HCT116 (cell line): Measurements from ENCODE around the gene GGCT. TPM values are rescaled to one million over a fixed set of nuclear protein-coding genes. Genes with fewer than 3 reads are reported as not detected.

ENCODE experiments used
- ATAC-seq: fragments of 200-7000 bp; cut with Tn5 transposase; 2 replicates; pipeline ENCODE4 v1.9.1; 2020; ENCODE audit warnings: mild to moderate bottlenecking, moderate library complexity
- BruUV-seq: library from RNA; stranded (reverse); fragments of 400-500 nt; replicated peaks from 2 replicates; lab custom pipeline; 2021; lab: Mats Ljungman, UMichigan
- CTCF ChIA-PET: fragments of 300-600 bp; sonication (Branson Sonifier 250); formaldehyde crosslinking; loops from one replicate; lab custom pipeline; 2021; ENCODE audit warnings: antibody characterized with exemption; lab: Charles Lee
- POLR2A ChIA-PET: fragments of 300-600, 350-600 bp; sonication (Branson Sonifier 250); formaldehyde crosslinking; loops from one replicate; lab custom pipeline; 2021; ENCODE audit warnings: antibody characterized with exemption; lab: Charles Lee
- RAD21 ChIA-PET, 2 experiments: fragments of 300-600 bp; sonication (Branson Sonifier 250); formaldehyde crosslinking; loops; one replicate each; lab custom pipeline; 2023; ENCODE audit warnings: low total read pairs in 2 of 2; ENCODE audit not compliant: uncharacterized antibody in 2 of 2, unreplicated experiment in 2 of 2, low non-redundant PET in 1 of 2; lab: Charles Lee
- DNase-seq: peaks from one replicate; pipeline ENCODE4 v3.0.0-alpha.2; 2010; ENCODE audit warnings: low read depth, low spot score
- H2AFZ ChIP-seq: fragments of 200-600 bp; shearing (Covaris generic), sonication (generic); 2 replicates; pipeline ENCODE4 v1.6.1; 2017; ENCODE audit warnings: low read depth, mixed run types, mixed read lengths, antibody characterized with exemption, low read length; ENCODE audit not compliant: poor library complexity, severe bottlenecking
- H3K27ac ChIP-seq: 2 replicates; pipeline ENCODE4 v1.5.1; 2012; ENCODE audit warnings: low read depth, low read length
- H3K27me3 ChIP-seq: fragments of 200-600 bp; sonication (generic); 2 replicates; pipeline ENCODE4 v1.6.1; 2016; ENCODE audit warnings: mixed run types, low read length, mixed read lengths; ENCODE audit not compliant: insufficient read depth
- H3K36me3 ChIP-seq, 2 experiments: fragments of 200-500 bp in 1 of 2; fragments of 200-600 bp in 1 of 2; sonication (Bioruptor generic) in 1 of 2; sonication (generic) in 1 of 2; 2 replicates each; pipeline versions ENCODE4 v1.5.1 to v1.6.1; 2014 to 2016; ENCODE audit warnings: low read length in 2 of 2, inconsistent platforms in 1 of 2, mixed read lengths in 1 of 2, mixed run types in 1 of 2; ENCODE audit not compliant: insufficient read depth in 2 of 2, control insufficient read depth in 1 of 2
- H3K4me1 ChIP-seq, 2 experiments: fragments of 200-600 bp in 1 of 2; sonication (generic) in 1 of 2; 2 replicates each; pipeline versions ENCODE4 v1.5.1 to v1.6.1; 2012 to 2017; ENCODE audit warnings: low read length in 2 of 2, inconsistent platforms in 1 of 2, mild to moderate bottlenecking in 1 of 2, mixed read lengths in 1 of 2, mixed run types in 1 of 2, moderate library complexity in 1 of 2; ENCODE audit not compliant: insufficient read depth in 2 of 2, control insufficient read depth in 1 of 2
- H3K4me2 ChIP-seq: fragments of 200-600 bp; sonication (generic); 2 replicates; pipeline ENCODE4 v1.6.1; 2017; ENCODE audit warnings: mixed run types, low read length, mixed read lengths
- H3K4me3 ChIP-seq, 2 experiments: fragments of 200-600 bp in 1 of 2; sonication (generic) in 1 of 2; replicated peaks in 1 of 2; 2 replicates each; pipeline ENCODE4 v1.5.1; 2011 to 2016; ENCODE audit warnings: low read length in 2 of 2, control low read depth in 1 of 2, low read depth in 1 of 2, mild to moderate bottlenecking in 1 of 2, mixed read lengths in 1 of 2, mixed run types in 1 of 2
- H3K79me2 ChIP-seq: fragments of 200-600 bp; sonication (generic); 2 replicates; pipeline ENCODE4 v1.6.1; 2017; ENCODE audit warnings: mild to moderate bottlenecking, mixed run types, low read length, moderate library complexity, mixed read lengths; ENCODE audit not compliant: insufficient read depth
- H3K9ac ChIP-seq: fragments of 200-600 bp; sonication (generic); 2 replicates; pipeline ENCODE4 v1.6.1; 2016; ENCODE audit warnings: low read length, mixed read lengths
- H3K9me2 ChIP-seq: fragments of 200-600 bp; sonication (generic), shearing (Covaris generic); 2 replicates; pipeline ENCODE4 v1.6.1; 2017; ENCODE audit warnings: mixed run types, mild to moderate bottlenecking, moderate library complexity; ENCODE audit not compliant: insufficient read depth
- H3K9me3 ChIP-seq, 2 experiments: fragments of 200-500 bp in 1 of 2; fragments of 200-600 bp in 1 of 2; sonication (Bioruptor generic) in 1 of 2; sonication (generic) in 1 of 2; 2 replicates each; pipeline ENCODE4 v1.6.1; 2014 to 2017; ENCODE audit warnings: low read length in 2 of 2, mixed read lengths in 2 of 2, inconsistent platforms in 1 of 2, low read depth in 1 of 2, mild to moderate bottlenecking in 1 of 2, mixed run types in 1 of 2, moderate library complexity in 1 of 2; ENCODE audit not compliant: control insufficient read depth in 1 of 2, insufficient read depth in 1 of 2
- H4K20me1 ChIP-seq: fragments of 200-600 bp; sonication (generic), shearing (Covaris generic); 2 replicates; pipeline ENCODE4 v1.6.1; 2017; ENCODE audit warnings: mixed run types, mild to moderate bottlenecking, moderate library complexity; ENCODE audit not compliant: insufficient read depth
- CEBPB ChIP-seq: IDR thresholded peaks from 2 replicates; pipeline ENCODE4 v1.6.1; 2012; ENCODE audit warnings: low read depth
- EGR1 ChIP-seq: IDR thresholded peaks from 2 replicates; pipeline ENCODE4 v1.6.1; 2012; ENCODE audit warnings: low read depth
- ELF1 ChIP-seq: IDR thresholded peaks from 2 replicates; pipeline ENCODE4 v1.6.1; 2012; ENCODE audit warnings: low read depth, borderline replicate concordance
- EZH2phosphoT487 ChIP-seq: fragments of 200-600 bp; IDR thresholded peaks from 2 replicates; pipeline ENCODE4 v1.6.1; 2018; ENCODE audit warnings: antibody characterized with exemption, borderline replicate concordance
- FOSL1 ChIP-seq: IDR thresholded peaks from 2 replicates; pipeline ENCODE4 v1.6.1; 2012; ENCODE audit warnings: low read depth
- JUND ChIP-seq: IDR thresholded peaks from 2 replicates; pipeline ENCODE4 v1.6.1; 2012
- POLR2A ChIP-seq: IDR thresholded peaks from 2 replicates; pipeline ENCODE4 v1.7.0; 2011; ENCODE audit warnings: borderline replicate concordance; ENCODE audit not compliant: insufficient read depth, insufficient read length; ENCODE audit errors: extremely low read depth
- POLR2AphosphoS5 ChIP-seq: IDR thresholded peaks from 2 replicates; pipeline ENCODE4 v1.6.1; 2011; ENCODE audit warnings: mild to moderate bottlenecking, low read depth, low read length, moderate library complexity
- SP1 ChIP-seq: IDR thresholded peaks from 2 replicates; pipeline ENCODE4 v1.6.1; 2012; ENCODE audit warnings: low read depth
- SRF ChIP-seq: IDR thresholded peaks from 2 replicates; pipeline ENCODE4 v1.6.1; 2012; ENCODE audit warnings: low read depth
- TCF7L2 ChIP-seq: IDR thresholded peaks from 2 replicates; pipeline ENCODE4 v1.7.0; 2011; ENCODE audit warnings: borderline replicate concordance, inconsistent platforms; ENCODE audit not compliant: insufficient read depth, insufficient read length; ENCODE audit errors: extremely low read depth
- ZFX ChIP-seq: fragments of 450-650 bp; IDR thresholded peaks from 2 replicates; pipeline ENCODE4 v1.6.1; 2017
- ZNF274 ChIP-seq: fragments of 200-500 bp; sonication (Bioruptor generic); IDR thresholded peaks from 2 replicates; pipeline ENCODE4 v1.6.1; 2014; ENCODE audit warnings: mild to moderate bottlenecking, low read depth, low read length, inconsistent platforms
- intact Hi-C: fragments of 100-400 bp; cut with micrococcal nuclease; formaldehyde crosslinking; loops from 2 replicates; pipeline ENCODE4 v1.10.0; 2022
- total RNA-seq: library from RNA; stranded (reverse); gene quantifications from one replicate; pipeline ENCODE4 v1.2.1, GENCODE V29; 2021; ENCODE audit not compliant: unreplicated experiment
- TF ChIP-seq, protein P1 (sequence below): IDR thresholded peaks from 2 replicates; pipeline ENCODE4 v1.6.1; 2012
- TF ChIP-seq, protein P2 (sequence below): IDR thresholded peaks from 2 replicates; pipeline ENCODE4 v1.6.1; 2012
- TF ChIP-seq, protein P3 (sequence below), 3 experiments: fragments of 200-600 bp in 1 of 3; sonication (generic) in 1 of 3; IDR thresholded peaks in 2 of 3; conservative IDR thresholded peaks in 1 of 3; 2 replicates each; pipeline ENCODE4 v1.5.1; 2012 to 2017; ENCODE audit warnings: low read depth in 2 of 3, low read length in 2 of 3, antibody characterized with exemption in 1 of 3, borderline replicate concordance in 1 of 3, control low read depth in 1 of 3, mild to moderate bottlenecking in 1 of 3, mixed read lengths in 1 of 3, mixed run types in 1 of 3, moderate library complexity in 1 of 3; ENCODE audit not compliant: insufficient read depth in 1 of 3

The GGCT gene
- total RNA-seq, 1 experiment from 2014 or later: 60.6 TPM

DNA sequence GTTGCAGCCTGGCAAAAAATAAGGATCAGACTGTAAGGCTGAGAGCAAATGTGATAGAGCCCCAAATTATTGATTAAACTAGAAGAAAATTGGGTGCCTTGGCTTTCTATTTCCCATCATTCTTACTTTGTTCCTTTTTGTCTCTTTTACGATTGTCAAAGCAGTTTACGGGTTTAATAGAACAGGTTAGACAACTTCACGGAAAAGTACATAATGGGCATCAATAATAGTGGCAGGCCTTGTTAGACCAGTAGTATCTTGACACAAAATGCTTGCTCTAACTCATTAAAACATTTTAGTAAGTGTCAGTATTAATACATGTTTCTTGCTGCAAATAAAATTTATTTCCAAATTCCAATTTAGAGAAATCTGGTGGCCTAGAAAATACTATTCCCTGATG, 14.5 kb upstream of the GGCT start:
- no peaks in the 10 kb centered on the region; a peak in 1 of 4 replicates for H3K4me1 ChIP-seq
- H3K4me3 ChIP-seq: no peak overlapping the region
- H3K27me3 ChIP-seq: no peaks in the 10 kb centered on the region
- ATAC-seq: no peak
- DNase-seq: no peak
- ChIA-PET CTCF (no interaction called here), POLR2A (no interaction called here), RAD21 (no interaction called here)
- no peaks in the 10 kb centered on the region for H3K79me2 ChIP-seq
- no peak overlapping the region for H2AFZ ChIP-seq
- no TSS peak for BruUV-seq
- no peak overlapping the region for H3K4me2 ChIP-seq
- TF ChIP-seq CEBPB (no peak), SP1 (peak; percentile 24; the same call in 1 of the 2 replicates)
- H3K27ac ChIP-seq: no peak overlapping the region
- no peaks in the 10 kb centered on the region for H4K20me1 ChIP-seq
- H3K9me2 ChIP-seq: no peaks in the 10 kb centered on the region
- no peaks in the 10 kb centered on the region for H3K36me3 ChIP-seq
- no peak overlapping the region for H3K9ac ChIP-seq
- intact Hi-C loops: no loop called here
- no peaks in the 10 kb centered on the region for H3K9me3 ChIP-seq

DNA sequence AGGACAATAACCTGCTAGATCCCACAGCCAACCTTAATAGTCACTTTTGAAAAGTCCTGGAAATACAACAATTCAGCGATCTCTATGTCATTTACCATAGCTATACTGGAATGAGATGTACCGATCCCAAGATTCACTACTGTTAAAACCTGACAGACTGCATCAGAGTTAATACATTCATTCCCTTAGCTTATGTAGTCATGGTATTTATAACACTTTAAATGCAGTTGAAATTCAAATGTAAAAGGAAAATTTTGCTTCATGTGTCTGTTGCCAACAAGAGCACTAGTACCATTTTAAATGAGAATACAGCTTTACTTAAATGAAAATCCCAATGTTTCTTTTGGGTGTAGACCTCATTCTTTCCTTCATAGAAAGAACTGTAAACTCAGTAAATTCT, 11.1 kb upstream of the GGCT start:
- ChIA-PET CTCF (no interaction called here), POLR2A (no interaction called here), RAD21 (no interaction called here)
- Histone ChIP-seq H3K4me3 (no peak overlapping the region), H4K20me1 (no peaks in the 10 kb centered on the region), H2AFZ (no peak overlapping the region), H3K9ac (no peak overlapping the region), H3K27me3 (no peaks in the 10 kb centered on the region), H3K36me3 (no peaks in the 10 kb centered on the region), H3K27ac (no peak overlapping the region), H3K79me2 (no peaks in the 10 kb centered on the region), H3K9me3 (no peaks in the 10 kb centered on the region), H3K4me2 (no peak overlapping the region), H3K4me1 (no peaks in the 10 kb centered on the region; a peak in 1 of 4 replicates), H3K9me2 (no peaks in the 10 kb centered on the region)
- no TSS peak for BruUV-seq
- DNase-seq: no peak
- intact Hi-C loops: no loop called here
- TF ChIP-seq ZFX (no peak), EGR1 (no peak), TCF7L2 (no peak), CEBPB (no peak), ZNF274 (no peak), POLR2AphosphoS5 (no peak), FOSL1 (no peak), POLR2A (no peak), SRF (no peak), EZH2phosphoT487 (no peak), JUND (no peak), ELF1 (no peak)
- TF ChIP-seq, protein P1, sequence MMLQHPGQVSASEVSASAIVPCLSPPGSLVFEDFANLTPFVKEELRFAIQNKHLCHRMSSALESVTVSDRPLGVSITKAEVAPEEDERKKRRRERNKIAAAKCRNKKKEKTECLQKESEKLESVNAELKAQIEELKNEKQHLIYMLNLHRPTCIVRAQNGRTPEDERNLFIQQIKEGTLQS: no peak
- TF ChIP-seq, protein P2, sequence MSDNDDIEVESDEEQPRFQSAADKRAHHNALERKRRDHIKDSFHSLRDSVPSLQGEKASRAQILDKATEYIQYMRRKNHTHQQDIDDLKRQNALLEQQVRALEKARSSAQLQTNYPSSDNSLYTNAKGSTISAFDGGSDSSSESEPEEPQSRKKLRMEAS: no peak
- TF ChIP-seq, protein P3, sequence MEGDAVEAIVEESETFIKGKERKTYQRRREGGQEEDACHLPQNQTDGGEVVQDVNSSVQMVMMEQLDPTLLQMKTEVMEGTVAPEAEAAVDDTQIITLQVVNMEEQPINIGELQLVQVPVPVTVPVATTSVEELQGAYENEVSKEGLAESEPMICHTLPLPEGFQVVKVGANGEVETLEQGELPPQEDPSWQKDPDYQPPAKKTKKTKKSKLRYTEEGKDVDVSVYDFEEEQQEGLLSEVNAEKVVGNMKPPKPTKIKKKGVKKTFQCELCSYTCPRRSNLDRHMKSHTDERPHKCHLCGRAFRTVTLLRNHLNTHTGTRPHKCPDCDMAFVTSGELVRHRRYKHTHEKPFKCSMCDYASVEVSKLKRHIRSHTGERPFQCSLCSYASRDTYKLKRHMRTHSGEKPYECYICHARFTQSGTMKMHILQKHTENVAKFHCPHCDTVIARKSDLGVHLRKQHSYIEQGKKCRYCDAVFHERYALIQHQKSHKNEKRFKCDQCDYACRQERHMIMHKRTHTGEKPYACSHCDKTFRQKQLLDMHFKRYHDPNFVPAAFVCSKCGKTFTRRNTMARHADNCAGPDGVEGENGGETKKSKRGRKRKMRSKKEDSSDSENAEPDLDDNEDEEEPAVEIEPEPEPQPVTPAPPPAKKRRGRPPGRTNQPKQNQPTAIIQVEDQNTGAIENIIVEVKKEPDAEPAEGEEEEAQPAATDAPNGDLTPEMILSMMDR (IDR thresholded peaks at IDR 0.05 in 2 of 3, conservative IDR thresholded peaks at IDR 0.05 in 1 of 3; ENCODE audit: borderline replicate concordance in 1 of 3, insufficient read depth in 1 of 3, low read depth in 2 of 3, low read length in 2 of 3): no peak
- ATAC-seq: no peak
